Left renal pelvis (tissue), 4 donors: Measurements from ENCODE around the gene ASB2. TPM values are rescaled to one million over a fixed set of nuclear protein-coding genes. Genes with fewer than 3 reads are reported as not detected.
A peak's percentile ranks its signal among the peaks of the same experiment; 100 is the strongest.

Source experiments
- DNase-seq, 4 donors: peaks; one replicate each; pipeline ENCODE4 v3.0.0-alpha.2; 2013; ENCODE audit warnings: low read depth in 4 of 4, low spot score in 3 of 4
- polyA plus RNA-seq, 4 donors: library from polyadenylated mRNA; unstranded; fragments of 120-200 nt; gene quantifications; one replicate each; pipeline ENCODE4 v1.2.1, GENCODE V29; 2013; ENCODE audit not compliant: insufficient read length in 4 of 4

ASB2 gene
- polyA plus RNA-seq, 4 donors: 0.10 to 0.39 (median 0.33) TPM

DNA sequence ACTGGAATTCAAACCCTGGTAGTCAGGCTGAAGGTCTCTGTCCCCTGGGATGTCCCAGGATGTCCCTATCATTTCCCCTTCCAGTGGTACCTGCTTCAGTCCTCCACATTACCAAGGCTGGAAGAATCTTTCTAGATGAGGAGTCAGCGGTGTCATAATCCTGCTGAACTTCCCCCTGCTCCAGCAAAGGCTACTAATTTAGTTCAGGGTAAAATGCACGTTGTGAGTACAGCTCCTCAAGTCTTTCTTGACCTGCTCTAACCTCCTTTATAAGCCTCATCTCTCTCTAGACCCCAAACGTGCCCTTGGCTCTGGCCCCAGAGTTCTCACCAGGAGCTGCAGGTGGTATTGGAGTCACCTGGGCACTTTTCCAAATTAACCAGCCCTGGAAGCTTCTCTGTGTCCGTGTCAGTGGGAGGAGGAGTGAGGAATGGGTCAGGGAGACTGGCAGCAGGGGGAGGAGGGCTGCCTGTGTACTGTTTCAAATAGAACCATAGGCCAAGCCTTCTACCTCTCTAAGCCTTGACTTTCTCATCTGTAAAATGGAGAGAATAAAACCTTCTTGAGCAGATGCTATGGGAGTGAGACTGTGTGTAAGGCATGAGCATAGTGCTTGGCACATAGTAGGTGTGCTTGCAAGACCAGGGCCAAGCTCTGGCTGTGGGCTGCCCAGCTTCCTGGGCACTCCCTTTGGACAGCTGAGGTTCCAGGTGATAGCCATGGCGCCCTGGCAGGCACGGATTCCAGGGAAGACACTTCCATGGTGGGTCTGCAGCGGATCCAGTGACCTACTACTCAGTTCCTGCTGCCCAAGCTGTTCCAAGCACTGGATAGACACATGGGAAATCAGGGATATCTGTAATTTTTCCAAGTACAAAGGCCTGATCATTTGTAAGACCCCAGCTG is 24.5 kb downstream of the ASB2 start:
- no peak for DNase-seq

DNA sequence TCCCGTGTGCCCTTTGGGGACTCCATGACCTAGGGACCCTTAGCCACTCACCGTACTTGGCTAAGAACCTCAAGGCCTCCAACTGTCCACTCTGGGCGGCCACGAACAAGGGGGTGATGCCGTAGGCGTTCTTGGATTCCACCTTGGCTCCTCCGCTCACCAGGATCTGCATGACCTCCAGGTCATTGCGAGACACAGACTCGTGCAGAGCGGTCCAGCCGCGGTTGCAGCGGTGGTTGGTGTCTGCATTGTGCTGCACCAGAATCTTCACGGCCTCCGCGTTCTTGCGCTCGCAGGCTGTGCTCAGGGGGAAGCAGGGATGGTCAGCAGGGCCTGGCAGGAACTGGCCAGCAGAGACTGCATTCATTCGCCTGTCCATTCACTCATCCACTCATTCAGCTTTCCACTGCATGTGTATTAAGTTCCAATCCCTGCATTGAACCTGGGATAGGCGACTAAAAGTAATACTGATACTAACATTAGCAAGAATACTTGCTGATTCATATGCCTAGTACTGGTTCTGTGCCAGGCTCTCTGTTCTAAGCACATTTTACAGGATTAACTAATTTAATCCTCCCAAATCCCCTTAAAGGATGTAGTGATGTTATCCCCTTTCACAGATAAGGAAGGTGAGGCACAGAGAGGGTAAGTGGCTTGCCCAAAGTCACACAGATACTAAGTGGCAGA is 25.3 kb downstream of the ASB2 start:
- no peak for DNase-seq

GRCh38 chr14:93949511-93950075 is 26.8 kb downstream of the ASB2 start:
- DNase-seq: no peak

GRCh38 chr14:93947282-93947681 is 29.1 kb downstream of the ASB2 start:
- DNase-seq: no peak

DNA sequence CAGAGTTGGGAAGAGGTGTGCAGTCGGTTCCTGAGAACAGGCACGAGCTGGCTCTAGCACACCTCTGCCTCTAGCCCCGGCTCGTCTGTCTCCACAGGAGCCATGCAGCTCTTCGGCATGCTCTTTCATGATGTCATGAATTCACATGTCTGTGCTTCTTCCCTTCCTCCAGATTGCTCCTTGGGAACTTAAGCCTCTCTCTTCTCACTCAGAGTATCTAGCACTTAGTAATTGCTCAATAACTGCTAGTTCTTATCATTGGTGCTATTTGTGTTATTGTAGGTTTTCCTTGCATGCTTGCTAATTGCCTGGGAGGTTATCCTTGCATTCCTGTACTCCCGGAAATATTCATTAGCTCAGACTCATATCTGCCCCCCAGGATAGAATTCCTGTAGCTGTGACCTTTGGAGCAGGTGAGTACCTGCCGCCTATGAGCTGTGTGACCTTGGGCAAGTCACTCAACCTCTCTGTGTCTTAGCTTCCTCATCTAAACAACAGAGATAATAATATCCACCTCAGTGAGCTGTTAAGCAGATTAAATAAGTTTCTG is 29.8 kb downstream of the ASB2 start:
- no peak for DNase-seq

DNA sequence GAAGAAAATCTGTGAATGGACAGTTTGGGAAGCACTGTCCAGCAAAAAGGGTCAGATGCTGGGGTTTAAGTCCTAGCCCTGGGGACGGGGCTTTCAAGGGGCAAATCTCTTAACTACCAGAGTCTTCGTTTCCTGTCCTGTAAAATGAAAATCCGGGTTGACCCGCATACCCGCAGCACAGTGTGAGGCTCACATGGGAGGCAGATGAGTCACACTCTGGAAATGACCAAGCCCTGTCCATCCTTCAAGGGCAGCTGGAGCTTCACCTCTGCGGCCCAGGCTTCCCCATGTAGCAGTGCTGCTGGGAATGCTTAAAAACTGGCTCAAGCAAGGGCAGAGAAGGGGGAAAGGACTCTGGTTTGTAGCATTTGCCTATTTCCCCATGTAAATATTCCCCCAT is 30.3 kb downstream of the ASB2 start:
- DNase-seq: no peak

GRCh38 chr14:93945070-93945399 is 31.3 kb downstream of the ASB2 start:
- no peak for DNase-seq

DNA sequence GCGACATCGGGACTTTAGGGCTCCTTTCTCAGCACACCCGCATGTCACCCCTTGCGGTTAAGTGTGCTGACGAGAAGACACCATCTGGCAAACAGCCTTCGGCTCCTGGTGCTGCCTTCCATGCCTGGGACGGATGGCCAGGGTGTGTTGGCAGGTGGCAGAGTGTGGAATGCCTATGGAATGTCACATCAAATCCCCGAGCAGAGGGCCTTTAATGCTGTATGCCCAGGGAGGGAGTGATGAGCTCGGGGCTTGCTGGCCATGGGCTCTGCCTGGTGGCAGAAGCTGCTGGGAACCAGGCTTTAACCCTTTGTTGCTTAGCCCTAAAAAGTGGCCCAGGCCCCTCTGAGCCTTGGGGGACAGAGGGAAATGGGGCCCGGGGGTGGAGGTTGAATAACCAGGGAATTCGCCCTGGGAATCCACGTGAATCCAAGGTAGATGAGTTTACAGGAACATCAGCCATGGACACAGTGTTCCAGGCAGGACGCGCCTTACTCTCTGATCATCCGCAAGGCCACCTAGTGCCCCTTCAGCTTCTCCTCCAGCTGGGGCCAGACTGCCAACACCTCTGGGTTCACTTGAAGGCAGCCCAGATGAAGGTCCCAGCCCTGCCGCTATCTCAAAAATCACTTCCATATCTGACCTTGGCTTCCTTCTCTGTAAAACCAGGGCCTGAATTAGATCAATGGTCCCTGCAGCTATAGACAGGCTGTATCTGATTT is 31.9 kb downstream of the ASB2 start:
- DNase-seq: no peak

GRCh38 chr14:93943930-93944329 is 32.4 kb downstream of the ASB2 start:
- DNase-seq: no peak

DNA sequence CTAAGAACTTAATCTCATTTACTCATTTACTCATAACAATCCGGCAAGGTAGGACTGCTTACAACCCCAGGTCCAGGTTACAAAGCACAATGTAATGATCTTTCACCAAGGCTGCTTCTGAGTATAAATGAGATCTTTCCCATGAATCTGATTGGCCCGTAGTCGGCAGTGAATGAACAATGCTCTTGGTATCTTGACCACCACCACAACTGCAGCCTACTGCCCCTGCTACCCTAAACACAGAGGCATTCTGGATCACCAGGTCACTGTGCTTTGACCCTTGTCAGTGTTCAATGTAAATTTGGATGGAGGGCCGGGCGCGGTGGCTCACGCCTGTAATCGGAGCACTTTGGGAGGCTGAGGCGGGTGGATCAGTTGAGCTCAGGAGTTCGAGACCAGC is 33.3 kb downstream of the ASB2 start:
- no peak for DNase-seq

DNA sequence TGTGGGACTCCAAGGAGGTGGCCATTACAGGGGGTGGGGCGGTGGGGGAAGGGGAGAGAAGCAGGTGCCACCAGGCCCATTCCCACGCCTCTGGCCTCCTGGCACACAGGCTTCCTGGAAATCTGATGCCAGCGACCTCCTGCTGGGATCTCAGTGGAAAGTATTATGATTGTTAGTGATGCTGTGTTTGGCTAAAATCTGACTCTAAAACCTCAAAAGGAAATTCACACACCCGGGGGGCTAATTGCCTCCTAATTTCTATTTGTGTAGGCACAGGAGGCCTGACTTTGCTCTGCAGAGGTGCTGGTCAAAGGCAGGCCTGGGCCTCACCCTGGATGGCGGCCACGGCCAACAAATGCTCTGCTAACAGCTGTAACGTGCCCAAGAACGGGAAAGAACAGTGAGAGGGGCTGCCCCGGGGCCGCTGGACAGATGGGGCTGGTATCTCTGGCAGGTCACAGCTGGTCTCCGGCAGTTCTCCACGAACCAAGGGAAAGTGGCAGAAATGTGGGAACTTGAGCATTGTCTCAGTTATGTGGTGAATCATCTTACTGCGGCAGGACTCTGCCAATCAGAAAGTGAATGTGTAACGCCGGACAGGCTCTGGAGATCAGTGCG is 35.0 kb downstream of the ASB2 start:
- no peak for DNase-seq

GRCh38 chr14:93940437-93940836 is 35.9 kb downstream of the ASB2 start:
- no peak for DNase-seq

- DNase-seq: peak in 1 of 4 donors; percentile 33
Measured at GRCh38 chr14:93939304-93940229, 36.8 kb downstream of the ASB2 start.

DNA sequence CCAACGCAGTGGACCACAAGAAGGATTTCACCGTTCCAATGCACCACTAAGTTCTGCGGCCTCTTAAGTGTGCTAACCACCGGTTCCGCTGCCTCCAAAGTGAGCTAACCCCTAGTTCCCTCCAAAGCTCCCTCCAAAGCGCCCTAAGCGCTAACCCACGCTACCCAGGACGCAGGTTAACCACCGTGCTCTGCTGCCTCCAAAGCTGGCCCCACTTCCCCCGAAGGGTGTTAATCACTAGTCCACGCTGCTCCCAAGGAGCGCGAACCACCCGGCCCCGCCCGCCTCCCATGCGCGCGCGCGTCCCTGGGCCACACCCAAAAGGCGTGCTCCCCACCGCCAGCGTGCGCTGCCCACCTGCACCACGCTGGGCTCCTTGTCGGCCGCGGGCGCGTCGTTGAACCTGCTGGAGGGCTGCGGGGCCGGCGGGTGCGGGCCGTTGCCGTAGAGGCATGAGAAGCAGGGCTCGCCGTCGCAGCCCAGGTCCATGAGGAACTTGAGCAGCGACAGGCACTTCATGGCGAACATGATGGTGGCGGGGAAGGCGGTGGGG is 37.5 kb downstream of the ASB2 start:
- DNase-seq: no peak

DNA sequence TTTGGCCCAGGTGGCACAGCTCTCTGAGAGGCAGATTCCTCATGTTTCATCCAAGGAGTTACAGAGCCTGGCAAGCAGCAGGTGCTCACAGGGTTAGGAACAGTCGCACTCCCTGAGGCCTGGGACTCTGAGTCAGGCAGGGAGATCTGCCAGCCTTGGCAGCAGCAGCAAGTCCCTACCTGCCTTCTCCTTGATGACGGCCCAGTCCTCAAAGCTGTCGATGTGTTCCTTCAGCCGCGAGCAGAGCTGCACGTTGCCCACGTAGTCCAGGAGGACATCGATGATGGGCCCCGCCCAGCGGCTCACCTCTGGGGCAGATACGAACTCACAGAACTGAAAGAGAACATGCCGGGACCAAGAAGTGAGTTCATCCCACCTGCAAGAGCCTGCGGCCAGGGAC is 38.9 kb downstream of the ASB2 start:
- DNase-seq: no peak

GRCh38 chr14:93936926-93937325 is 39.4 kb downstream of the ASB2 start:
- no peak for DNase-seq

DNA sequence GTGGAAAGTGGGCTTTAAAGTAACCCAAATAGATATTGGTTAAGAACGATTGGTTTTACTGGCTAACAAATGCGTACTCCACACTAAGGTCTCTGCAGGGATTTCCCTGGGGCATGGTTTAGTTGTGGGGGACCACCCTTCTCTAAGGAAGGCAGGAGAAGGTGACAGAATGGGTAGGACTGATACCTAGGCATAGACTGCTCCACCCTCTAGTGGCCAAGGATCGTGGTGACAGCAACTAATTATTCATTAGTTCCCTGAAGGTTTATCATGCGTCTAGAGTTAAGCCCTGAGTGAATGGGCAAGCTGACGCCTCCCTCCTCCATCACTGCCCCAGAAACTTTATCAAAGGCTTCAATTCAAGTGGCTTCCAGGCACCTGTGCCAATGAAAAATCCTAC is 40.1 kb downstream of the ASB2 start:
- no peak for DNase-seq

DNA sequence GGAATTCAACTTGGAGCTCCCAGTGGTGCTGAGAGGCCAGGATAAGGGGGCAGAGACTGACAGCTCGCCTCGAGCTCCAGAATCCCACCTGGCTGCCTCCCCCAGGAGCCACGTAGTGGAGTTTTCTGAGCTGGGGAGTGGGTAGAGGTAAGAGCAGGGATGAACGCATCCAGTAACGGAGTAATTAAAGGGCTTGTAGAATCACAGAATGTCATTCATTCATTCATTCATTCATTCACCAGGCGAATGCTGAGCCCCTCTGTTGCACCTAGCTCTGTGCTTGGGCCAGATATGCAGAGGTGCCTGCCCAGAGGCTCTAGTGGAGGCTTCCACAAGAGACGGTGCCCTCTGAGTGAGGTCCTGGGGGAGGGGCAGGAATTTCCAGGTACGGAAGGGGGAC is 41.2 kb downstream of the ASB2 start:
- DNase-seq: no peak

DNA sequence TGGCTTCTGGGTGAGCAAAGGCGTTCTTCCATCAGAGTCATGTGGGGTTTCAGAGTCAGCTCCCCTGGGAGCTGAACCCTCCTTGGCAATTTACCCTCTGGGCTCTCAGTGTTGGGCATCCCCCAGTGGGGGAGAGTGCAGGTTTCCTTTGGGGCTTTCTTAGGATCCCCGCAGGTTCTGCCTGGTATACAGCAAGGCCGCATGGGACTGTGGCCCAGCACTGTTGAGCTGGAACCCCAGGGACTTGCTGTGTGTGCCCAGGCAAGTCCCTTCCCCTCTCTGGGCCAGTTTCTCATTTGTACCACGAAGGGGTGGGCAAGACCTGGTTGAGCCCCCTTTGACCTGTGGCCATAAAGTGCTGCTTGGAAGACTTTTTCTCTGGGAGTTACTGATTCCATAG is 43.7 kb downstream of the ASB2 start:
- no peak for DNase-seq
